ENCODE results near the gene CORO7. TPM values are rescaled to one million over a fixed set of nuclear protein-coding genes. Genes with fewer than 3 reads are reported as not detected.

CORO7 gene
- polyA plus RNA-seq, 1 donor from 2014 or later, result 57.6 TPM

DNA sequence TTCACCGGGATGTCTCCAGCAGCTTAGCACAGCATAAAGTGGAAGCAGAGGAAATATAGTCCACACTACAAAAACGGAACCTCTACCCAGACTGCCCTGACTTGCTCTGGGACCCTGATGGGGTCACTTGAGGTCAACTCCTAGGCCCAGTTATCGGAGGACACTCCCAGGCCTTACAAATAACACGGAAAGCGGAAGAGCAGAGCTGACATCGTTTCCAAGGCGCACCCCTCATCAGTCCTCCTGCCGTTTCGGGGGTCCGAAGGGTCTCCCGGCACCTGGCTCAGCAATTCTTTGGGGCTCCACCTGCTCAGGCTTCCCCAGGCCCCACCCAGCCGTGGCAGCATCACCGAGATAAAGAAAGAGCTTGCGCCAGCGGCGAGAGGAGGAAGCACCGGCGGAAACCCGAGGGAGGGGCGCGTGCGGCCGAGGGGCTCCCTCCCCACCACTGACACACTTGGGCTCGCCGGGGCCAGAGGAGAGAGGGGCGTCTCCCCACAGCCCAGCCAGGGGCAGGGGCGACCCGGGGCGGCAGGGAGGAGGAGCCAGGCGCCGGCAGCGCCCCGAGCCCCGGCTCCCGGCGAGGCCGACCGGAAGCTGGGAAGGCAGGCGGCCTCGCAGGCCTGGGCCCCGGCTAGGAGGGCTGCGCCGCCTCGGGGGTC is 727 bp downstream of the CORO7 start:
- H3K27ac ChIP-seq (ENCODE audit: low read length), result peak overlapping the region; percentile 17

DNA sequence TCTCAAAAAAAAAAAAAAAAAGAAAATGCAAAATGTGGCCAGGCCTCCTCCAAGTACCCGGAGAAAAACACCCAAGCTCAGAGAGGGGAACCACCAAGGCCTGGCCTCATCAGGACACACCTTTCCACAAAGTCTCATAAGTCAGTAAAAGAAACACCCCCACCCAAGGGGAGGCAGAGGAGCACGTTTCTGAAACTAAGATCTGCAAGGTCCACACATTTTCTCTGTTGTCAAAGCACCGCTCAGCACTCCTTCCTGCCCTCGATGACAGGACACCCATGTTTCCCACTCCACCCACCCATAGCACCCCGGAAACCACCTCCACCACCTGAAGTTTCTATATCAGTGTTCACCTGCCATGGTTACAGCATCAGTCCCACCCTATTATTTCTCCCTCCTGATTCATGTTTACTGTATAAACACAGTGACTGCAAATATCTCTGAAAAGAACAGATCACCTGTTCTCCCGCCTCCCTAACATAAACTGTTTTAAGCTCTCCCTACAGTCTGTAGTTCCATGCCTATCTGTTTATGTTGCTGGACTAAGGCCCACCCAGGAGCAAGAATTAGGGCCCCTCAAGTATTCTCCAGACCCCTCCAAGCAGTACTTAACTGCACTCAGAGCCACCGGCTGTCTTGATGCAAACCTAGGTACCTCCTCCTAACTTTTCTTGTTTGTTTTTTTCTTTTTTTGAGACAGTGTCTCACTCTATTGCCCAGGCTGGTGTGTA is 2.0 kb downstream of the CORO7 start:
- Histone ChIP-seq H3F3A (ENCODE audit: insufficient read depth, low read length, poor library complexity, severe bottlenecking) (no peaks in the 10 kb centered on the region), H3K27me3 (ENCODE audit: insufficient read depth, low read depth, low read length) (no peaks in the 10 kb centered on the region), H2AFZ (ENCODE audit: low read depth, low read length) (no peak overlapping the region), H3K4me3 (ENCODE audit: low read length) (peak overlapping the region; percentile 96), H4K20me1 (ENCODE audit: insufficient read depth) (no peaks in the 10 kb centered on the region), H3K79me2 (replicated peaks; ENCODE audit: insufficient read depth, low read length) (peaks cover 11% of the 10 kb centered on the region), H3K4me2 (ENCODE audit: low read length) (no peak overlapping the region), H3K27ac (ENCODE audit: low read length) (no peak overlapping the region), H3K9me3 (ENCODE audit: low read length) (no peaks in the 10 kb centered on the region), H3K9ac (ENCODE audit: low read length) (no peak overlapping the region), H3K36me3 (ENCODE audit: insufficient read depth, low read length) (no peaks in the 10 kb centered on the region), H3K9me2 (ENCODE audit: insufficient read depth, low read length) (no peaks in the 10 kb centered on the region)
- no peak for TF ChIP-seq RAD21 (conservative IDR thresholded peaks at IDR 0.05)
- TF ChIP-seq TAF1 (IDR thresholded peaks at IDR 0.05; ENCODE audit: low read depth), result no peak
- TF ChIP-seq, protein P1, sequence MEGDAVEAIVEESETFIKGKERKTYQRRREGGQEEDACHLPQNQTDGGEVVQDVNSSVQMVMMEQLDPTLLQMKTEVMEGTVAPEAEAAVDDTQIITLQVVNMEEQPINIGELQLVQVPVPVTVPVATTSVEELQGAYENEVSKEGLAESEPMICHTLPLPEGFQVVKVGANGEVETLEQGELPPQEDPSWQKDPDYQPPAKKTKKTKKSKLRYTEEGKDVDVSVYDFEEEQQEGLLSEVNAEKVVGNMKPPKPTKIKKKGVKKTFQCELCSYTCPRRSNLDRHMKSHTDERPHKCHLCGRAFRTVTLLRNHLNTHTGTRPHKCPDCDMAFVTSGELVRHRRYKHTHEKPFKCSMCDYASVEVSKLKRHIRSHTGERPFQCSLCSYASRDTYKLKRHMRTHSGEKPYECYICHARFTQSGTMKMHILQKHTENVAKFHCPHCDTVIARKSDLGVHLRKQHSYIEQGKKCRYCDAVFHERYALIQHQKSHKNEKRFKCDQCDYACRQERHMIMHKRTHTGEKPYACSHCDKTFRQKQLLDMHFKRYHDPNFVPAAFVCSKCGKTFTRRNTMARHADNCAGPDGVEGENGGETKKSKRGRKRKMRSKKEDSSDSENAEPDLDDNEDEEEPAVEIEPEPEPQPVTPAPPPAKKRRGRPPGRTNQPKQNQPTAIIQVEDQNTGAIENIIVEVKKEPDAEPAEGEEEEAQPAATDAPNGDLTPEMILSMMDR (IDR thresholded peaks at IDR 0.05; ENCODE audit: poor library complexity, severe bottlenecking), result no peak
- no peak for TF ChIP-seq EZH2 (IDR thresholded peaks at IDR 0.05; ENCODE audit: borderline replicate concordance, insufficient read depth, low read length, poor library complexity, severe bottlenecking)
- TF ChIP-seq, protein P2, sequence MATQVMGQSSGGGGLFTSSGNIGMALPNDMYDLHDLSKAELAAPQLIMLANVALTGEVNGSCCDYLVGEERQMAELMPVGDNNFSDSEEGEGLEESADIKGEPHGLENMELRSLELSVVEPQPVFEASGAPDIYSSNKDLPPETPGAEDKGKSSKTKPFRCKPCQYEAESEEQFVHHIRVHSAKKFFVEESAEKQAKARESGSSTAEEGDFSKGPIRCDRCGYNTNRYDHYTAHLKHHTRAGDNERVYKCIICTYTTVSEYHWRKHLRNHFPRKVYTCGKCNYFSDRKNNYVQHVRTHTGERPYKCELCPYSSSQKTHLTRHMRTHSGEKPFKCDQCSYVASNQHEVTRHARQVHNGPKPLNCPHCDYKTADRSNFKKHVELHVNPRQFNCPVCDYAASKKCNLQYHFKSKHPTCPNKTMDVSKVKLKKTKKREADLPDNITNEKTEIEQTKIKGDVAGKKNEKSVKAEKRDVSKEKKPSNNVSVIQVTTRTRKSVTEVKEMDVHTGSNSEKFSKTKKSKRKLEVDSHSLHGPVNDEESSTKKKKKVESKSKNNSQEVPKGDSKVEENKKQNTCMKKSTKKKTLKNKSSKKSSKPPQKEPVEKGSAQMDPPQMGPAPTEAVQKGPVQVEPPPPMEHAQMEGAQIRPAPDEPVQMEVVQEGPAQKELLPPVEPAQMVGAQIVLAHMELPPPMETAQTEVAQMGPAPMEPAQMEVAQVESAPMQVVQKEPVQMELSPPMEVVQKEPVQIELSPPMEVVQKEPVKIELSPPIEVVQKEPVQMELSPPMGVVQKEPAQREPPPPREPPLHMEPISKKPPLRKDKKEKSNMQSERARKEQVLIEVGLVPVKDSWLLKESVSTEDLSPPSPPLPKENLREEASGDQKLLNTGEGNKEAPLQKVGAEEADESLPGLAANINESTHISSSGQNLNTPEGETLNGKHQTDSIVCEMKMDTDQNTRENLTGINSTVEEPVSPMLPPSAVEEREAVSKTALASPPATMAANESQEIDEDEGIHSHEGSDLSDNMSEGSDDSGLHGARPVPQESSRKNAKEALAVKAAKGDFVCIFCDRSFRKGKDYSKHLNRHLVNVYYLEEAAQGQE (IDR thresholded peaks at IDR 0.05; ENCODE audit: borderline replicate concordance), result no peak
- TF ChIP-seq MXI1 (conservative IDR thresholded peaks at IDR 0.05; ENCODE audit: poor library complexity, severe bottlenecking), result no peak
- TF ChIP-seq POLR2AphosphoS5 (IDR thresholded peaks at IDR 0.05), result no peak
- no peak for TF ChIP-seq EP300 (conservative IDR thresholded peaks at IDR 0.05; ENCODE audit: poor library complexity, severe bottlenecking)
- no peak for TF ChIP-seq SMC3 (conservative IDR thresholded peaks at IDR 0.05; ENCODE audit: poor library complexity)

More for the DNA sequence above, 727 bp downstream of the CORO7 start:
- Histone ChIP-seq H3K9ac (ENCODE audit: low read length) (peak overlapping the region; percentile 76), H3K9me2 (ENCODE audit: insufficient read depth, low read length) (no peaks in the 10 kb centered on the region), H4K20me1 (ENCODE audit: insufficient read depth) (no peaks in the 10 kb centered on the region), H3K27me3 (ENCODE audit: insufficient read depth, low read depth, low read length) (no peaks in the 10 kb centered on the region), H2AFZ (ENCODE audit: low read depth, low read length) (peak overlapping the region; percentile 40), H3K4me3 (ENCODE audit: low read length) (peak overlapping the region; percentile 96), H3K4me2 (ENCODE audit: low read length) (peak overlapping the region; percentile 71), H3F3A (ENCODE audit: insufficient read depth, low read length, poor library complexity, severe bottlenecking) (no peaks in the 10 kb centered on the region), H3K9me3 (ENCODE audit: low read length) (no peaks in the 10 kb centered on the region), H3K36me3 (ENCODE audit: insufficient read depth, low read length) (no peaks in the 10 kb centered on the region), H3K79me2 (replicated peaks; ENCODE audit: insufficient read depth, low read length) (peaks cover 11% of the 10 kb centered on the region)
- TF ChIP-seq POLR2AphosphoS5 (IDR thresholded peaks at IDR 0.05), result peak; percentile 28
- no peak for TF ChIP-seq TAF1 (IDR thresholded peaks at IDR 0.05; ENCODE audit: low read depth)

All from neural cell (in vitro differentiated cells).